Lung (tissue), 16 donors: ENCODE data around the gene FKBP10. TPM values are rescaled to one million over a fixed set of nuclear protein-coding genes. Genes with fewer than 3 reads are reported as not detected.

Experiments used
- ATAC-seq: fragments of 200-7000 bp; cut with Tn5 transposase; one replicate; pipeline ENCODE4 v1.9.1; 2020; ENCODE audit warnings: moderate number of reproducible peaks; ENCODE audit not compliant: insufficient read depth, low FRiP score
- DNase-seq, 3 donors: peaks; one replicate each; pipeline ENCODE4 v3.0.0-alpha.2; 2013 to 2017
- H3K27ac ChIP-seq, 2 donors: one replicate each; pipeline ENCODE4 v1.5.1; 2013; ENCODE audit warnings: mild to moderate bottlenecking in 2 of 2, moderate library complexity in 2 of 2, control low read depth in 1 of 2, inconsistent platforms in 1 of 2, low read depth in 1 of 2, low read length in 1 of 2
- H3K27me3 ChIP-seq, 3 donors: one replicate each; pipeline ENCODE4 v1.5.1; 2013; ENCODE audit warnings: low read length in 2 of 3; ENCODE audit not compliant: control insufficient read depth in 3 of 3, insufficient read depth in 3 of 3
- H3K36me3 ChIP-seq, 4 donors: one replicate each; pipeline ENCODE4 v1.5.1; 2013; ENCODE audit warnings: low read length in 4 of 4, mild to moderate bottlenecking in 1 of 4, moderate library complexity in 1 of 4; ENCODE audit not compliant: control insufficient read depth in 4 of 4, insufficient read depth in 4 of 4
- H3K4me1 ChIP-seq, 5 donors: one replicate each; pipeline ENCODE4 v1.5.1; 2013; ENCODE audit warnings: low read length in 5 of 5, mild to moderate bottlenecking in 2 of 5, moderate library complexity in 1 of 5; ENCODE audit not compliant: control insufficient read depth in 5 of 5, insufficient read depth in 5 of 5
- H3K4me3 ChIP-seq: one replicate; pipeline ENCODE4 v1.5.1; 2013; ENCODE audit warnings: mild to moderate bottlenecking, control low read depth, moderate library complexity
- H3K9ac ChIP-seq, 2 donors: one replicate each; pipeline ENCODE4 v1.5.1; 2013; ENCODE audit warnings: low read length in 2 of 2, control low read depth in 1 of 2; ENCODE audit not compliant: insufficient read depth in 1 of 2
- H3K9me3 ChIP-seq, 4 donors: one replicate each; pipeline ENCODE4 v1.5.1; 2013; ENCODE audit warnings: low read length in 3 of 4, mild to moderate bottlenecking in 1 of 4, moderate library complexity in 1 of 4; ENCODE audit not compliant: control insufficient read depth in 4 of 4, insufficient read depth in 3 of 4
- WGBS, 2 donors: extraction: QIAGEN DNeasy Blood & Tissue Kit; methylation state at CpG; one replicate each; pipeline ENCODE4 v1.1.7; 2013; 5-methylcytosine and 5-hydroxymethylcytosine counted together
- long read RNA-seq, 5 donors: transcript quantifications; one replicate each; lab custom pipeline, GENCODE V29; 2026
- polyA plus RNA-seq, 2 donors: library from polyadenylated mRNA; stranded (reverse); fragments of 200-250 nt; gene quantifications; one replicate each; pipeline ENCODE4 v1.2.1, GENCODE V29; 2013
- total RNA-seq, 2 donors: library from RNA; depleted of rRNA in 1 of 2; stranded (reverse); fragments of >200 nt in 1 of 2; gene quantifications; one replicate each; pipeline ENCODE4 v1.2.1, GENCODE V29; 2014 to 2021
- TF ChIP-seq, protein P1 (sequence below): IDR thresholded peaks from 2 replicates; pipeline ENCODE4 v1.5.1; 2012; ENCODE audit warnings: mild to moderate bottlenecking; ENCODE audit errors: control extremely low read depth, extremely low read depth
- donor health status: control.
- donor health status: control.
- donor health status: Bipolar disorder and iron deficiency.
- donor health status: healthy.
- donor health status: DM: yes; HTN: yes; CAD: no.

Gene FKBP10, protein sequence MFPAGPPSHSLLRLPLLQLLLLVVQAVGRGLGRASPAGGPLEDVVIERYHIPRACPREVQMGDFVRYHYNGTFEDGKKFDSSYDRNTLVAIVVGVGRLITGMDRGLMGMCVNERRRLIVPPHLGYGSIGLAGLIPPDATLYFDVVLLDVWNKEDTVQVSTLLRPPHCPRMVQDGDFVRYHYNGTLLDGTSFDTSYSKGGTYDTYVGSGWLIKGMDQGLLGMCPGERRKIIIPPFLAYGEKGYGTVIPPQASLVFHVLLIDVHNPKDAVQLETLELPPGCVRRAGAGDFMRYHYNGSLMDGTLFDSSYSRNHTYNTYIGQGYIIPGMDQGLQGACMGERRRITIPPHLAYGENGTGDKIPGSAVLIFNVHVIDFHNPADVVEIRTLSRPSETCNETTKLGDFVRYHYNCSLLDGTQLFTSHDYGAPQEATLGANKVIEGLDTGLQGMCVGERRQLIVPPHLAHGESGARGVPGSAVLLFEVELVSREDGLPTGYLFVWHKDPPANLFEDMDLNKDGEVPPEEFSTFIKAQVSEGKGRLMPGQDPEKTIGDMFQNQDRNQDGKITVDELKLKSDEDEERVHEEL
- total RNA-seq (10 to 100 TPM; 53.2 to 64.4 TPM), polyA plus RNA-seq (10 to 100 TPM; 32.6 to 43.3 TPM)
- long read RNA-seq, donor 1, transcript FKBP10-201 (10 exons, 2,662 nt), result major isoform, 30 of 116 reads
- long read RNA-seq, donor 1, partial matches to known transcripts, result 80 of 116 reads
- long read RNA-seq, donor 1, other reads (novel, unspliced or antisense), result 0 of 116 reads
- long read RNA-seq, donor 2, partial matches to known transcripts, result 7 of 14 reads
- long read RNA-seq, donor 2, other reads (novel, unspliced or antisense), result 0 of 14 reads
- long read RNA-seq, donor 3, transcript FKBP10-201 (10 exons, 2,662 nt), result major isoform, 8 of 36 reads
- long read RNA-seq, donor 3, partial matches to known transcripts, result 23 of 36 reads
- long read RNA-seq, donor 3, other reads (novel, unspliced or antisense), result 0 of 36 reads
- long read RNA-seq, donor 4, transcript FKBP10-201 (10 exons, 2,662 nt), result major isoform, 8 of 45 reads
- long read RNA-seq, donor 4, transcript FKBP10-205 (2 exons, 578 nt), result minor isoform, 5 of 45 reads
- long read RNA-seq, donor 4, partial matches to known transcripts, result 28 of 45 reads
- long read RNA-seq, donor 4, other reads (novel, unspliced or antisense), result 0 of 45 reads
- long read RNA-seq, donor 5, transcript FKBP10-201 (10 exons, 2,662 nt), result major isoform, 25 of 121 reads
- long read RNA-seq, donor 5, transcript FKBP10-207 (4 exons, 837 nt), result minor isoform, 5 of 121 reads
- long read RNA-seq, donor 5, transcript FKBP10-205 (2 exons, 578 nt), result minor isoform, 5 of 121 reads
- long read RNA-seq, donor 5, partial matches to known transcripts, result 82 of 121 reads
- long read RNA-seq, donor 5, other reads (novel, unspliced or antisense), result 0 of 121 reads

DNA sequence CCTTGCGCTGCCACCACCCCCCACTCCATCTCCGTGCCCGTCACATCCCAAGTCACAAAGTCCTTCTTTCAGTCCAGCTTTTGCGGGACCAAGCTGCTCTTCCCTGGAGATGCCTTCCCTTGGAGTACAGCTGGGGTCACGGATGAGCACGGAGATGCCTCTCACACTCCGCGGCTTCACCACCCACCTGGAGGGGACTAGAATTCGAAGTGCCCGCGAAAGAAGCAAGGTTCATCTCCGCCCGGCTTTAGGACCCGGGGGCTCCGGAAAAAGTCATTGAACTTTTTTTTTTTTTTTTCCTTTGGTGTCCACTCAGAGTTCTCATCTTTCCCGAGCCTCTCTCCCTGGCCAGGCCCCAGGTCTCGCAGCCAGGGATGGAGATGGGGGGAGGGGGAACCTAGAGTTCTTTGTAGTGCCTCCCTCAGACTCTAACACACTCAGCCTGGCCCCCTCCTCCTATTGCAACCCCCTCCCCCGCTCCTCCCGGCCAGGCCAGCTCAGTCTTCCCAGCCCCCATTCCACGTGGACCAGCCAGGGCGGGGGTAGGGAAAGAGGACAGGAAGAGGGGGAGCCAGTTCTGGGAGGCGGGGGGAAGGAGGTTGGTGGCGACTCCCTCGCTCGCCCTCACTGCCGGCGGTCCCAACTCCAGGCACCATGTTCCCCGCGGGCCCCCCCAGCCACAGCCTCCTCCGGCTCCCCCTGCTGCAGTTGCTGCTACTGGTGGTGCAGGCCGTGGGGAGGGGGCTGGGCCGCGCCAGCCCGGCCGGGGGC lies at the start of gene FKBP10:
FKBP10 (plus strand) TSS at position 624 of the 771 bp plus-strand sequence; CDS start at position 655, 31 bp downstream.
- no peaks in the 10 kb centered on the region for H3K27me3 ChIP-seq
- H3K4me3 ChIP-seq, result peak within 1 kb of the TSS; percentile 79
- H3K9me3 ChIP-seq, result no peaks in the 10 kb centered on the region
- peak within 1 kb of the TSS; percentile 46 to 66 for H3K9ac ChIP-seq
- peak within 1 kb of the TSS in 1 of 2 donors; percentile 64 for H3K27ac ChIP-seq
- TF ChIP-seq, protein P1, sequence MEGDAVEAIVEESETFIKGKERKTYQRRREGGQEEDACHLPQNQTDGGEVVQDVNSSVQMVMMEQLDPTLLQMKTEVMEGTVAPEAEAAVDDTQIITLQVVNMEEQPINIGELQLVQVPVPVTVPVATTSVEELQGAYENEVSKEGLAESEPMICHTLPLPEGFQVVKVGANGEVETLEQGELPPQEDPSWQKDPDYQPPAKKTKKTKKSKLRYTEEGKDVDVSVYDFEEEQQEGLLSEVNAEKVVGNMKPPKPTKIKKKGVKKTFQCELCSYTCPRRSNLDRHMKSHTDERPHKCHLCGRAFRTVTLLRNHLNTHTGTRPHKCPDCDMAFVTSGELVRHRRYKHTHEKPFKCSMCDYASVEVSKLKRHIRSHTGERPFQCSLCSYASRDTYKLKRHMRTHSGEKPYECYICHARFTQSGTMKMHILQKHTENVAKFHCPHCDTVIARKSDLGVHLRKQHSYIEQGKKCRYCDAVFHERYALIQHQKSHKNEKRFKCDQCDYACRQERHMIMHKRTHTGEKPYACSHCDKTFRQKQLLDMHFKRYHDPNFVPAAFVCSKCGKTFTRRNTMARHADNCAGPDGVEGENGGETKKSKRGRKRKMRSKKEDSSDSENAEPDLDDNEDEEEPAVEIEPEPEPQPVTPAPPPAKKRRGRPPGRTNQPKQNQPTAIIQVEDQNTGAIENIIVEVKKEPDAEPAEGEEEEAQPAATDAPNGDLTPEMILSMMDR, result no peak
- peaks cover 0 to 23% (median 13%) of the 10 kb centered on the region in 5 donors for H3K4me1 ChIP-seq
- H3K36me3 ChIP-seq, result peaks cover 0 to 8% (median 1%) of the 10 kb centered on the region in 4 donors
- WGBS, 2 donors, result 4% methylated on average over 34 to 35 of the region's 35 CpGs
- peak; percentile 95 to 97 (median 97) for DNase-seq
- ATAC-seq, result peak; percentile 49

DNA sequence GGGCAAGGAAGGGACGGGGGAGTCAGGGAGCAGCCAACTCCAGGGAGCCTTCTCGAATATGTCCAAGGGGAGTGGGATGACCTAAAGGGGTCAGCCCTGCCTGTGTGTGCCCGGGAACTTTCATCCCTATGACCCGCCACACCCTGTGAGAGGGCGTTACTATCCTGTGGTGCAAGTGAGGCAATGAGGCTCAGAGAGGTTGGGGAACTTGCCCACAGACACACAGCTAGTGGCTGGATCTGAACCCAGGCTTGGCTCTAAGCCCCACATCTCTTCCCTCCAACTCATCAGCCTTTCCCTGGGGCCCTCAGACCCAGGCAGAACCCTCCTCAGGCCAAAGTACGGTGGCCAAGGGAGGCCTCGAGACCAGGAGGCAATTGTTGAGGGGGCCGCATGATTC lies 49.5 kb upstream of the FKBP10 start:
- Histone ChIP-seq H3K9me3 (no peaks in the 10 kb centered on the region), H3K4me3 (no peak overlapping the region), H3K9ac (no peak overlapping the region), H3K4me1 (no peaks in the 10 kb centered on the region), H3K27ac (no peak overlapping the region), H3K36me3 (peaks cover 12 to 53% (median 37%) of the 10 kb centered on the region in 4 donors), H3K27me3 (no peaks in the 10 kb centered on the region)
- WGBS, 2 donors, result 92 to 95% methylated on average over 8 of the region's 8 CpGs
- DNase-seq (no peak), ATAC-seq (no peak)
- TF ChIP-seq, protein P1, result no peak

DNA sequence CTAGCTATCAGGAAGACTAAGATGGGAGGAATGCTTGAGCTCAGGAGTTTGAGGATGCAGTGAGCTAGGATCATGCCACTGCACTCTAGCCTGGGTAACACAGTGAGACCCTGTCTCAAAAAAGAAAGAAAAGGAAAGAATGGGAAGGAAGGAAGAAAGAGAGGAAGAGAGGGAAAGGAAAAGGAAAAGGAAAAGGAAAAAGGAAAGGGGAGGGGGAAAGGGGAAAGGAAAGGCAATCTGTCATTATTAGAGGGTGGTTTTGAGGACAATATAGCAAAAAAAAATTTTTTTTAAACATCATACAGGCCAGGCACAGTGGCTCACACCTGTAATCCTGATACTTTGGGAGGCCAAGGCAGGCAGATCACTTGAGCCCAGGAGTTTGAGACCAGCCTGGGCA lies 46.7 kb upstream of the FKBP10 start:
- ATAC-seq (no peak), DNase-seq (no peak)
- Histone ChIP-seq H3K27me3 (no peaks in the 10 kb centered on the region), H3K27ac (no peak overlapping the region), H3K36me3 (peaks cover 9 to 58% (median 36%) of the 10 kb centered on the region in 4 donors), H3K9ac (no peak overlapping the region), H3K4me3 (no peak overlapping the region), H3K9me3 (no peaks in the 10 kb centered on the region), H3K4me1 (no peaks in the 10 kb centered on the region)
- TF ChIP-seq, protein P1, result no peak
